Measurements from ENCODE around the gene NUP188. TPM values are rescaled to one million over a fixed set of nuclear protein-coding genes. Genes with fewer than 3 reads are reported as not detected.
"Not testable (repeated sequence)": the region's sequence is repeated elsewhere in the genome, so short reads cannot be mapped to it uniquely, and the experiment has no call there.

NUP188 gene
- total RNA-seq, 1 donor from 2014 or later = 37.6 TPM

DNA sequence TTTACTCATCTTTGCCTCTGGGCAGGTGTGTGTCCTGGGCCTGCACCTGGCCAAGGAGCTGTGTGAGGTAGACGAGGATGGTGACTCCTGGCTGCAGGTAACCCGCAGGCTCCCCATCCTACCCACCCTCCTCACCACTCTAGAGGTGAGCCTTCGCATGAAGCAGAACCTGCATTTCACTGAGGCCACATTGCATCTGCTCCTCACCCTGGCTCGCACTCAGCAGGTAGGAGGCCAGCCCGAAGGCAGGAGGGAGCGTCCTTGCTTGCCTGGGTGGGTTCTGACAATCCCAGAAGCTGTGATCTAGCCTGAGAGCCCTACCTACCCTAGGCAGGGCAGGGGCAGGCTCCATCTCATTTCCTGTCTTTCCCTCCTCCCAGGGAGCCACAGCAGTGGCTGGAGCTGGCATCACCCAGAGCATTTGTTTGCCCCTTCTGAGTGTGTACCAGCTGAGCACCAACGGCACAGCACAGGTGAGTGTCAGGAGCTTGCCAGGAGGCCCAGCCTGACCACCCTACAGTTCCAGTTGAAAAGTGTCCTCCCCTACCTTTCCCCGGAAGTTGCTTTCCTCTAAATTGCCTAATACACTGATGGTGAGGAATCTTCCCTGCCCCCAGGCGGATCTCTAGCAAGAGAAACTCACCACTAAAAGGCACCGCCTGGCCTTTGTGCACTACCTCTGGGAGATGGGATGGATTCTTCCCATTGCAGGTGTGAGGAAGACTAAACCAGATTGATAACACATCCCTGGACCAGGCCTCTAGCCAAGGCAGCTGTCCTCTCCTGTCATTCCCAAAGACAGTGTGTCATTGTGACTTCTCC lies 54.2 kb downstream of the NUP188 start:
- no peak for DNase-seq (ENCODE audit: low read depth)
- TF ChIP-seq, protein P1, sequence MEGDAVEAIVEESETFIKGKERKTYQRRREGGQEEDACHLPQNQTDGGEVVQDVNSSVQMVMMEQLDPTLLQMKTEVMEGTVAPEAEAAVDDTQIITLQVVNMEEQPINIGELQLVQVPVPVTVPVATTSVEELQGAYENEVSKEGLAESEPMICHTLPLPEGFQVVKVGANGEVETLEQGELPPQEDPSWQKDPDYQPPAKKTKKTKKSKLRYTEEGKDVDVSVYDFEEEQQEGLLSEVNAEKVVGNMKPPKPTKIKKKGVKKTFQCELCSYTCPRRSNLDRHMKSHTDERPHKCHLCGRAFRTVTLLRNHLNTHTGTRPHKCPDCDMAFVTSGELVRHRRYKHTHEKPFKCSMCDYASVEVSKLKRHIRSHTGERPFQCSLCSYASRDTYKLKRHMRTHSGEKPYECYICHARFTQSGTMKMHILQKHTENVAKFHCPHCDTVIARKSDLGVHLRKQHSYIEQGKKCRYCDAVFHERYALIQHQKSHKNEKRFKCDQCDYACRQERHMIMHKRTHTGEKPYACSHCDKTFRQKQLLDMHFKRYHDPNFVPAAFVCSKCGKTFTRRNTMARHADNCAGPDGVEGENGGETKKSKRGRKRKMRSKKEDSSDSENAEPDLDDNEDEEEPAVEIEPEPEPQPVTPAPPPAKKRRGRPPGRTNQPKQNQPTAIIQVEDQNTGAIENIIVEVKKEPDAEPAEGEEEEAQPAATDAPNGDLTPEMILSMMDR (conservative IDR thresholded peaks at IDR 0.05; ENCODE audit: low read depth, low read length) = no peak
- H3K4me3 ChIP-seq (ENCODE audit: low read depth, low read length) = no peak overlapping the region

DNA sequence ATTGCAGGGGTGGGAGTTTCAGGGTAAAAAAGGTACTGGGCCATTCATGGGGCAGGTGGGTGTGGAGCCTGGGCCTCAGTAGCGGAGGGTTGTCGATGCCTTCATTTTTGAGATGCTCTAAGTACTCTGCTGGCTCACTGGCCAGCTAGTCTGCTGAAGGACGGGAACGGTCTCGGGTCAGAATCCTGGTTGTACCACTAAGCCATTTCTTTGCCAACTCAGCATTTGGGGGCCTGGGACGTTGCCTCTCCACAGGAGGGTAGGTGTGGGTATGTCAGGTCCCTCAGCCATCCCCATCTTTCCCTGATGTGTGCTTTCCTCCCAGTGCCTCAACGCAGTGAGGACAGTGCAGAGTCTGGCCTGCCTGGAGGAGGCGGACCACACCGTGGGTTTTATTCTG lies 55.5 kb downstream of the NUP188 start:
- no peak overlapping the region for H3K4me3 ChIP-seq (ENCODE audit: low read depth, low read length)
- no peak for DNase-seq (ENCODE audit: low read depth)
- TF ChIP-seq, protein P1 (conservative IDR thresholded peaks at IDR 0.05; ENCODE audit: low read depth, low read length) = no peak

- not testable (repeated sequence) for H3K4me3 ChIP-seq (ENCODE audit: low read depth, low read length); DNase-seq (ENCODE audit: low read depth)
These were observed 56.7 kb downstream of the NUP188 start for GRCh38 chr9:129004173-129004572.

GRCh38 chr9:129005336-129005997 lies 58.0 kb downstream of the NUP188 start:
- H3K4me3 ChIP-seq (ENCODE audit: low read depth, low read length) = no peak overlapping the region
- DNase-seq (ENCODE audit: low read depth) = no peak
- TF ChIP-seq, protein P1 (conservative IDR thresholded peaks at IDR 0.05; ENCODE audit: low read depth, low read length) = no peak

DNA sequence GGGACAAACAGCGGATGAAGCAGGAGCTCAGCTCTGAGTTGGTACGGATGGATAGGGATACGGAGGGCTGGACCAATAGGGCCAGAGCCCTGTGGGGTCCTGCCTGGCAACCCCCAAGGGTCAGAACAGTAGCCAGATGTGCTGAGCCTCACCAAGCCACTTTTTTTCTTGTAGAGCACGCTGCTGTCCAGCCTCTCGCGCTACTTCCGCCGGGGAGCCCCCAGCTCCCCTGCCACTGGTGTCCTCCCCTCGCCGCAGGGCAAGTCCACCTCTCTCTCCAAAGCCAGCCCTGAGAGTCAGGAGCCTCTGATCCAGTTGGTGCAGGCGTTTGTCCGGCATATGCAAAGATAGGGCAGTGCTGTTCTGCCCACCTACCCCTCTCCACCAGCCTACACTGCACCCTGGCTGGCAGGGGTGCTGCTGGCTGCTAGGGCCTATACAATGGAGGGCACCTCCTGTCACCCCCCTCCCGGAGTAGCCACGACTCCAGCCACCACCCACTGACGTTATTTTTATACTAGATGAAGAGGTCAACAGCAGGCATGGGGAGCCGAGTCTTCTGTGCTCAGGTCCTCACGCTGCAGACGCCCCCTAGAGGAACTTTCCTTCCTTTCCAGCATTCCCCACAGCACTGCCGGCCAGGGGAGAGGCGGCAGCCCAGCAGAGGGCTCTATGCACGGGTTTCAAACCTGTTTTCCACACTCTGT lies 59.0 kb downstream of the NUP188 start:
- H3K4me3 ChIP-seq (ENCODE audit: low read depth, low read length) = no peak overlapping the region
- DNase-seq (ENCODE audit: low read depth) = no peak
- TF ChIP-seq, protein P1 (conservative IDR thresholded peaks at IDR 0.05; ENCODE audit: low read depth, low read length) = peak; percentile 92

GRCh38 chr9:129007035-129007765 lies 59.7 kb downstream of the NUP188 start:
- TF ChIP-seq, protein P1 (conservative IDR thresholded peaks at IDR 0.05; ENCODE audit: low read depth, low read length) = no peak
- no peak overlapping the region for H3K4me3 ChIP-seq (ENCODE audit: low read depth, low read length)
- DNase-seq (ENCODE audit: low read depth) = no peak

Data from epithelial cell of proximal tubule (primary cell).